ENCODE results near the gene PCNX3. TPM values are rescaled to one million over a fixed set of nuclear protein-coding genes. Genes with fewer than 3 reads are reported as not detected.

Gene PCNX3
- total RNA-seq, 4 donors from 2014 or later = 24.1 to 44.1 (median 34.4) TPM

- 47 to 49% methylated on average over 9 to 12 of the region's 12 CpGs for WGBS, 2 donors
- no peak for TF ChIP-seq CTCF (IDR thresholded peaks at IDR 0.05)
- TF ChIP-seq POLR2A (IDR thresholded peaks at IDR 0.05) = no peak
- no peak overlapping the region for H3K4me3 ChIP-seq (ENCODE audit: low read depth, poor library complexity, severe bottlenecking)
- intact Hi-C loops (cut with DNase I; ENCODE audit: low total_unique reads) = no loop called here
- peak in 1 of 2 donors; percentile 88 for DNase-seq (ENCODE audit: low spot score in 2 of 2)
Measured at GRCh38 chr11:65653229-65654225, 38.0 kb downstream of the PCNX3 start.

- WGBS, 2 donors = 78 to 80% methylated on average over 13 of the region's 14 CpGs
- no peak overlapping the region for H3K4me3 ChIP-seq (ENCODE audit: low read depth, poor library complexity, severe bottlenecking)
- peak in 1 of 2 donors; percentile 79 for DNase-seq (ENCODE audit: low spot score in 2 of 2)
- intact Hi-C loops (cut with DNase I; ENCODE audit: low total_unique reads) = no loop called here
- TF ChIP-seq POLR2A (IDR thresholded peaks at IDR 0.05) = no peak
- TF ChIP-seq CTCF (IDR thresholded peaks at IDR 0.05) = no peak
Measured at GRCh38 chr11:65654375-65655349, 39.1 kb downstream of the PCNX3 start.

- no peak for DNase-seq (ENCODE audit: low spot score in 2 of 2)
- no peak overlapping the region for H3K4me3 ChIP-seq (ENCODE audit: low read depth, poor library complexity, severe bottlenecking)
- 86% methylated on average over 16 of the region's 16 CpGs for WGBS, 2 donors
- no peak for TF ChIP-seq CTCF (IDR thresholded peaks at IDR 0.05)
- no peak for TF ChIP-seq POLR2A (IDR thresholded peaks at IDR 0.05)
- intact Hi-C loops (cut with DNase I; ENCODE audit: low total_unique reads) = no loop called here
Measured at GRCh38 chr11:65655570-65656332, 40.2 kb downstream of the PCNX3 start.

- WGBS, 2 donors = 84 to 91% methylated on average over 7 of the region's 7 CpGs
- H3K4me3 ChIP-seq (ENCODE audit: low read depth, poor library complexity, severe bottlenecking) = no peak overlapping the region
- no peak for DNase-seq (ENCODE audit: low spot score in 2 of 2)
- intact Hi-C loops (cut with DNase I; ENCODE audit: low total_unique reads) = no loop called here
- TF ChIP-seq POLR2A (IDR thresholded peaks at IDR 0.05) (no peak), CTCF (IDR thresholded peaks at IDR 0.05) (no peak)
Measured at GRCh38 chr11:65657426-65657825, 41.9 kb downstream of the PCNX3 start.
